Mammary epithelial cell (primary cell): Measurements from ENCODE around the gene STPG3.

Experiments
- CTCF ChIP-seq, 2 donors: IDR thresholded peaks in 1 of 2; conservative IDR thresholded peaks in 1 of 2; 2 replicates each; pipeline ENCODE4 v1.5.1; 2011 to 2012; ENCODE audit warnings: inconsistent platforms in 2 of 2, low read length in 2 of 2, mild to moderate bottlenecking in 2 of 2, control low read depth in 1 of 2, low read depth in 1 of 2; ENCODE audit not compliant: insufficient read depth in 1 of 2; ENCODE audit errors: extremely low read depth in 1 of 2
- EZH2 ChIP-seq: IDR thresholded peaks from 2 replicates; pipeline ENCODE4 v1.6.1; 2012; ENCODE audit warnings: low read length, inconsistent platforms, borderline replicate concordance

- TF ChIP-seq CTCF (conservative IDR thresholded peaks at IDR 0.05 in 1 of 2, IDR thresholded peaks at IDR 0.05 in 1 of 2; ENCODE audit: extremely low read depth in 1 of 2, insufficient read depth in 1 of 2, low read depth in 1 of 2, low read length in 2 of 2) (no peak), EZH2 (no peak)
Observed at GRCh38 chr9:137231372-137232039, 19.6 kb upstream of the STPG3 start.
